HG02571 (cell line): Measurements from ENCODE around the gene KLHL33.

ENCODE experiments used
- ATAC-seq: cut with Tn5 transposase; IDR thresholded peaks from one replicate; pipeline ENCODE4 v1.9.1; 2021; ENCODE audit warnings: mild to moderate bottlenecking, moderate library complexity; ENCODE audit not compliant: unreplicated experiment

The KLHL33 gene

DNA sequence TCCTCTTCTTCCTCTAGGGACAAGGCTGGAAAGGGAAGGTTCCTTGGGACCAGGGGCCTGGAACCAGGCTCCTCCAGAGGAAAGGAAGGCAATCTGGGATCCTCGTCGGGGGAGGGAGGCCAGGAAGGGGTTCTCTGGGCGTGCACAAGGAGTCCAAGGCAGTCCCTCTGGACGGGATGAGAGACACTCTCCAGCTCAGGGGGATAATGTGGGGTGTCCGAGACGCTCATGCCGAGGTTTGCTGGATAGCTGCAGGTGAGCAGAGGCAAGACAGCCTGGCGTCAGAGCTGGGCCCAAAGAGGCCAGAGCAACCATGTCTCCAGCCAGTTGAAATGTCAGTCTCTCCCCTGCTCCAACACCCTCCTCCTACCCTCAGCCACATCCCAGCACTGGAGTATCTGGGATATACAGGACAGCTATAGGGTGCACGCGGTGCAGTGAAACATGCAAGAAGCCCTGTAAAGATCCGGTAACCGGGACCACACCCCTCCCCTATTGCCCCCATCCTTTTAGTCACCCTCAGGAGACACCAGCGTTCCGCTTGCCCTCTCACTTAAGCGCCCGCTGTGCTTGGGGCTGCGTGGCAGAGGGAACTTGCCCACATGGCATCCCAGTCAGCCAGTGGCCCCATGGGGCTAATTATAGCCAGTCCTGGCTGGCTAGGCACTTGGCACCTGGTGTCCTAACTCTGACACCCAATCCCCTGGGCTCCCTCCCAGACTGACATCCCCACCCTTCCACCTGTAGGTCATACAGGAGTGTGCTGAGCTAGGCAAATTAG is at the start of gene KLHL33:
KLHL33 (minus strand) TSS at position 585 of the 781 bp plus-strand sequence; CDS start at position 230, 355 bp downstream.
- no peak for ATAC-seq

DNA sequence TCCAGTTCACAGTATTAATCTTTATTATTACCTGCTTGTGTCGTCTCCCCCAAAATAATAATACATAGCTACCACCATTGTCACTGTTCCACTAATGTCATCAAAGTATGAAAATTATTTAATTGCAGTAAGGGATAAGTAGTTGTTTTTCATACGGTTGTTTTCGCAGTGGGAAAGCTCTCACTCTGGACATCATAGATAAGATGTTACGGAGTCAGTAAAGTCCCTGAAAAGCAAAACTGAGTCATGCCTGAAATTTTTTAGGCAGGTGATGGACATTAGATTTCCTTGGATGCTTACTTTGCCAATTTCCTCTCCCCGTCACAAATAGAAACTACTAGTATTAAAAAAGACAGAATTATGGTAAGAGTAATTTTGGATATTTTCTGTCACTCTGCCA is 46.4 kb upstream of the KLHL33 start:
- no peak for ATAC-seq

DNA sequence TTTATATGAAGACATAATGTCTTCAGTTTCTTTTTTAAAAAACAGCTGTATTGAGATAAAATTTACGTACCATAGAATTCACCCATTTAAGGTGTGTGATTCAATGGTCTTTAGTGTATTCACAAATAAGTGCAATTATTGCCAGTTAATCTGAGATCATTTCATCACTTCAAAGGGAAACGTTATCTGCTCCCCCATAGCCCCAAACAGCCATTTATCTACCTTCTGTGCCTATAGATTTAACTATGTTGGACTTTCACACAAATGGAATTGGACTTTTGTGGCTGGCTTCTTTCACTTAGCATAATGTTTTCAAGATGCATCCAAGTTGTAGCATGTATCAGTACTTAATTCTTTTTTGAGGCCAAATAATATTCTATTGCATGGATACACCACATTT is 42.9 kb upstream of the KLHL33 start:
- ATAC-seq = no peak

DNA sequence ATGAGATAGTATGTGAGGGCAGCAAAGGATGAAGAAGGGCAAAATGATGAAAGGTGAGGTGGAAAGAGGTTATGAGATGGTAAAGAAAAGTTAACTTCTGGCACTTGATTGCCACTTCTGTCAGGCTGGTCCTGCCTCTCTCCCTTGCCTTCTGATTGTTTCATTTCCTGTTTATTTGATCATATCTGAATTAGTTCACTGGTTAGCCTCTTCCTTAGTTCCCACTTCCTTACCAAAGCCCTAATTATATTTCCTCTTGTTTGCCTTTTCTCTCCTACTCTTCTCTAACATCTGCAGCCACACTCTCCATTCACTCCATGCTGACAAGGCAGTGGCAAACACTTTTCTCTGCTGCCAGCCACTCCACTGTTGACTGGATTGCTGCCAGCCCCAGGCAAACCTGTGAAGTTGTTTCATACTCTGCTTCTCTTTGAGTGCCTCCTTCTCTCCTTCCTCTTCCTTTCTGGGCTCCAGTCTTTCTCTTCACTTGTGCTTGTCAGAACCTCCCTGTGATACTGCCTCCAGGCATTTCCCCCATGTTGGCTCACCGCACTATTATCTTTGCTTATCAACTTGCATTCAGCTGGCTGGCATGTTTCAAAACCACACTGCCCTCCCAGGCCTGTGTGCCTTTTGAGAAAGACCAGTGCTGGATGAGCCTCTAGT is 41.4 kb upstream of the KLHL33 start:
- ATAC-seq = no peak

DNA sequence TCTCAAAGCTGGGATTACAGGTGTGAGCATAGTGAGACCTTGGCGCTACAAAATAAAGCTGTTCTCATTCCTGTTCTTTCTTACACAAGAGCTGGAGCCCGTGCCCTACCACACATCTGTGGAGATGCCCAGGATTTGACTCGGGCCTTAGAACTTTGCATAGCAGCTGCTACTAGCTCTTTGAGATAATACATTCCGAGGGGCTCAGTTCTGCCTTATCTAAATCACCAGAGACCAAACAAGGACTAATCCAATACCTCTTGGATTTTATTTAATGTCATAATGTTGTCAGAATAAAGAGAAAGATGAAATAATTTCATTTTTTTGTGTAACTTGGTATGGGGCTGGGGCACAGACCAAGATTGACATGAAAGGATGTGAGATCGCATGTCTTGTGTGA is 40.8 kb upstream of the KLHL33 start:
- no peak for ATAC-seq

DNA sequence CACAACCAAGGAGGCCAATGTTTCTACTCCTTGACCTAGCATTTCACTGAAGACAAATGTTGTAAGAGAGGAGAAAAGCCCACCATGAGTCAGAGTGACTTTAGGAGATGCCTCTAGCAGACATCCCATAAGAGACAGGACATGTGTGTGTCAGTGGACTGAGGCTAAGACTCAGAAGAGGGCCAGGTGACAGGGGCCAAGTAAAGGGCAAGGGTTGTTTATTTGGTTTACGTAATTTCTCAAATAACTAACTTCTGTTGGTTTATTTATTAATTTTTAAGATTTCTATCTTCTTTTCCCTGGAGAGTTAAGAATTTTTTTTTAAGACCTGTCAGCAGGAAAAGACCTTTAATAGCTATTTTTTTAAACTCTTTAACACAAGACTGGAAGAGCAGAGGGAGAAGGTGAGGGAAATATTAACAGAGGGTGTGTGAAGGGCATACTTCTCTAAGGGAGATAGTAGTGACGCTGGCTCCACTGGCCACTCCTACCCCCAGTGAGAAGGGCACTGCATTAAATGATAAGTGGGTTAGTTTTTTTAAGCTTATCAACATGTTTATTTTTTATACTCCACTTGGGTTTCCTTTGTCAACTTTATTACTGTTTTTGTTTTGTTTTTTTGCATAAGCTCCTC is 36.7 kb upstream of the KLHL33 start:
- ATAC-seq = no peak

DNA sequence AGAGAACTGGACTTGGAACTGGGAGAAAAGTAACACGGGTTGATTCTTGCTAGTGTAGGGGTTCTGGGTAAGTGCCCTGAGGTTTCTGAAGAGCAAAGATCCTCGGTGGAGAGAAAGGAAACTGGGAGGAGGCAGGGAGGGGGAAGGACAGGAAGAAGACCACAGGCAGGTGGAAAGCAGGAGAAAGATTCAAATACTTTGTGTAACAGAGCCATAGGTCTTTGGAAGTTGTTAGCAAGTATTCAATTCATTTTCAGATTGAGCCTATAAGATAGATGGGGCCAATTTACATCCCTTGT is 34.6 kb upstream of the KLHL33 start:
- ATAC-seq = no peak

GRCh38 chr14:20469890-20470602 is 34.1 kb upstream of the KLHL33 start:
- peak; percentile 33 for ATAC-seq

GRCh38 chr14:20469242-20469889 is 33.4 kb upstream of the KLHL33 start, which contains the start of gene PNP:
Gene PNP (plus strand): TSS chr14:20469406. CDS start chr14:20469525, 119 bp downstream.
- ATAC-seq = peak; percentile 95

DNA sequence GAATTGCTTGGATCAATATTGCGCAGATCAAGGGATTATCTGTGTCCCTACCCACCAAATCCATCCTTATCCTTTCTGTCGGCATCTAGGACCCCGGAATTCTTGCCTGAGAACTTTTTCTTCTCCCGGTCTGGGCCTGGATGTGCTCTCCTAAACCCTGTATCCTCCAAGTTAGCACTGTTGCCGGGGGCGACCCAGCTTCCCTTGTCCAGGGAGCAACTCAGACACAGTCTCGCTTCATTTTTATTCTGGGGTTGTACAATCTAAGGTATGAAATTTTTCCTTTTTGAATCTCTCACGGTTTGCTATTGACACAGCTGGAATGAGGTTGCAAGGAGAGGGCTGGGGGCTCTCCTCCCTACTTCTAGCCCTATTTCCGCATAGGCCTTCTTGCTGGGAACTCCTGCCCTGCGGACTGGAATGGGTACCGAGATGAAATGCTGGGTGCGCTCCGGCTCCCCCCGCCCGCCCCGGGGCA is 32.8 kb upstream of the KLHL33 start:
- ATAC-seq = peak; percentile 2

GRCh38 chr14:20461225-20462141 is 25.5 kb upstream of the KLHL33 start, which contains the start of gene PIP4P1:
Gene PIP4P1 (minus strand): TSS chr14:20461434. CDS start chr14:20461325, 109 bp downstream.
- peak; percentile 92 for ATAC-seq

- ATAC-seq = peak; percentile 6
Measured at GRCh38 chr14:20460458-20461224, 24.7 kb upstream of the KLHL33 start.

- ATAC-seq = no peak
Measured at GRCh38 chr14:20458031-20458789, 22.2 kb upstream of the KLHL33 start.

DNA sequence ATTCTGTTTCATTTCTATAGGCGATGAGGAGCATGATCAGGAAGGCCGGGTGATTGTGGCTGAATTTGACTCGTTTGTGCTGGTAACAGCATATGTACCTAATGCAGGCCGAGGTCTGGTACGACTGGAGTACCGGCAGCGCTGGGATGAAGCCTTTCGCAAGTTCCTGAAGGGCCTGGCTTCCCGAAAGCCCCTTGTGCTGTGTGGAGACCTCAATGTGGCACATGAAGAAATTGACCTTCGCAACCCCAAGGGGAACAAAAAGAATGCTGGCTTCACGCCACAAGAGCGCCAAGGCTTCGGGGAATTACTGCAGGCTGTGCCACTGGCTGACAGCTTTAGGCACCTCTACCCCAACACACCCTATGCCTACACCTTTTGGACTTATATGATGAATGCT is 21.0 kb upstream of the KLHL33 start:
- no peak for ATAC-seq

DNA sequence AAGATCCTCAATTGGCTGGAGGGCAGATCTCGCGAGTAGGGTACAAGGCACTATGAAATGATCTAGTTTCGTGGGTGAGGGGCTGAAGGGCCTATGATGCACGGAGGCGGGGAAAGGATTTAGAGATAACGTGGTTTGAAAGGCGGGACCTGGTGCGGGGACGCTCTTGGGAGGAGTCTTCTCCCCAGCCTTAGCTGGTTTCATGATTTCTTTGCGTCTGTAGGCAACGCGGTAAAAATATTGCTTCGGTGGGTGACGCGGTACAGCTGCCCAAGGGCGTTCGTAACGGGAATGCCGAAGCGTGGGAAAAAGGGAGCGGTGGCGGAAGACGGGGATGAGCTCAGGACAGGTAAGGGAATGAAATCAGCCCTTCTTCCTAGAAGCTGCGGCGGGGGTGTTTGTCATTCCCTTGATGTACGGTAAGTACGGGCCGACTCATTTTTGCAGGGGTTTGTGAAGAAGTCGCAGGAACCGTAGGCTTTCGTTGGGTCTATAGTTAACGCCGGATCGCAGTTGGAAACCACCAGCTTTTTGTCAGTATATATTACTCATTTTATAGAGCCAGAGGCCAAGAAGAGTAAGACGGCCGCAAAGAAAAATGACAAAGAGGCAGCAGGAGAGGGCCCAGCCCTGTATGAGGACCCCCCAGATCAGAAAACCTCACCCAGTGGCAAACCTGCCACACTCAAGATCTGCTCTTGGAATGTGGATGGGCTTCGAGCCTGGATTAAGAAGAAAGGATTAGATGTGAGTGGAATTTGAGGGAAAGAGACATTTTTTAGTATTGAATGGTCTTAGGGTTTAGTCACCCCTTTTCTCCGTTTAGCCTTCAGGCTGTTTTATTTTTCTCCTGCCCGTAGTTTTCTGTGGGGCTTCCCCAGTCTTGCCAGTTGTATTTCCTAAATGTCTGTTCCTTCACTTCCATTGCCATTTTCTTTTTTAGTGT is 19.7 kb upstream of the KLHL33 start:
- peak; percentile 47 for ATAC-seq

- ATAC-seq = peak; percentile 87
Measured at GRCh38 chr14:20454516-20455354, 18.8 kb upstream of the KLHL33 start, which contains the start of the genes APEX1 and OSGEP. Gene APEX1 (plus strand): TSS chr14:20455226. CDS start chr14:20455646, 420 bp downstream. Gene OSGEP (minus strand): TSS chr14:20454812. CDS start chr14:20454683, 129 bp downstream.
